GM10248 (cell line): ENCODE measurements around the gene GATAD2A.
"Not testable (repeated sequence)": the region's sequence is repeated elsewhere in the genome, so short reads cannot be mapped to it uniquely, and the experiment has no call there.

Source experiments
- CTCF ChIA-PET: fragments of 300-600 bp; sonication (Branson Sonifier 250); formaldehyde crosslinking; extraction: SDS; loops from one replicate; lab custom pipeline; 2021; ENCODE audit warnings: antibody characterized with exemption; lab: Yijun Ruan, JAX
- POLR2A ChIA-PET: fragments of 350-650 bp; sonication (Branson Sonifier 250); formaldehyde crosslinking; extraction: SDS; loops from one replicate; lab custom pipeline; 2020; ENCODE audit warnings: antibody characterized with exemption; lab: Yijun Ruan, JAX
- DNase-seq: peaks from one replicate; pipeline ENCODE4 v3.0.0; 2012; ENCODE audit errors: extremely low spot score
- CTCF ChIP-seq: IDR thresholded peaks from 2 replicates; pipeline ENCODE4 v1.5.1; 2012; ENCODE audit warnings: mild to moderate bottlenecking, low read depth; ENCODE audit errors: extremely low read depth, missing control alignments, control extremely low read depth

The GATAD2A gene

DNA sequence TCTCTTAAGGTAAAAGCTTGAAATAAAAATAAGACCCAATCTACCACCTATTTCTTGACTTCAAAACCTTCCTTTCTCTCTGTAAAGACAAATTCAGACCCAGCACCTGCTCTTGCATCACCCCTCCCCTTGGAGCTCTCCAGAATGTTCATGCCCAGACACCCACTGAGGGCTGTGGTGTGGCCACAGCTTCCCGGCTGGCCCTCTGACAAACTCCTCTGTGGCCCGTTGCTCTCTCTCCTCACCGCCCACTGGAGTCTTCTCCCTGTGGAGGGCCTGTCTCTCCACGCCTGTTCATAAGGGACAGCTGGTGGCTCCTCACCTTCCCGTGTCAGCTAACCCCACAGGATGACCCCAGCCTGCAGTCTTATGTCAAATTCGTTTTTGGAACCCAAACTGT lies 60.7 kb downstream of the GATAD2A start:
- POLR2A ChIA-PET: no interaction called here
- TF ChIP-seq CTCF: no peak
- CTCF ChIA-PET: interaction anchor here (0.9 to 1.3 kb wide), 2 partner anchors 20 to 24 kb away, joined by 3 to 4 read pairs; no protein-coding TSS in a partner anchor
- no peak for DNase-seq

GRCh38 chr19:19468424-19469050 lies 63.1 kb downstream of the GATAD2A start:
- no peak for DNase-seq
- POLR2A ChIA-PET: no interaction called here
- CTCF ChIA-PET: no interaction called here
- TF ChIP-seq CTCF: no peak

DNA sequence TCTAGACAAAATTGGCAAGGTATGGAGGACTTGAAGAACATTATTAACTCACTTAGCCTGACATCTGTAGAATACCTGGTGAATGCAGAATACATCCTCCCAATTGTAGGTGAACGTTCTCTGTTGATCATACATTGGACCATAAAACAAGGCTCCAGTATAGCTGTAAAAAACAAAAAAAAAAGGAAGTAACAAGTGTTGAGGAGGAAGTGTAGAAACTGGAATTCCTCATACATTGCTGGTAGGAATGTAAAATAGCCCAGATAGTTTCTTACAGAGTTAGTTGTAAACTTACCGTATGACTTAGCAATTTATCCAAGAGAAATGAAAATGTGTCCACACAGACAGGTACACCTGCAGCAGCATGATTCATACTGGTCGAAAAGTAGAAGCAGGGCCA lies 65.1 kb downstream of the GATAD2A start:
- ChIA-PET CTCF (interaction anchor here (0.9 to 2.2 kb wide), 3 partner anchors 13 to 66 kb away, joined by 3 to 7 read pairs (median 4); partner anchors contain the start of gene GATAD2A), POLR2A (interaction anchor here (0.7 kb wide), 1 partner anchor 105 kb away, joined by 3 read pairs; no protein-coding TSS in a partner anchor)
- no peak for DNase-seq
- TF ChIP-seq CTCF: no peak

DNA sequence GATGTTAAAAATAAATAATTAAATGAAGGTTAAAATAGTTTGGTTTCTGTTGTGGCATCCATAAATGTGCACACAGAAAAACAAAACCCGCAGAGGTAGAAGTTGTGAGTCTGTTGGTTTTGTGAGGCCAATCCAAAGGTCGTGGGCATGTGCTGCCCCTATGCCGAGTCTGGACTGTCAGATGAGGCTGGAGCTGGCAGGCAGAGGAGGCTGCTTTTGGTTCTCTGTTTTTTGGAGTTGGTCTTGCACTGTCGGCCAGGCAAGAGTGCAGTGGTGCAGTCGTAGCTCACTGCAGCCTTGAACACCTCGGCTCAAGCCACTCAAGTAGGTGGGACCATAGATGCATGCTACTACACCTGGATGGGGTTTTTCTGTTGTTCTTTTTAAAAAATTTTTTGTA lies 66.2 kb downstream of the GATAD2A start:
- TF ChIP-seq CTCF: no peak
- ChIA-PET POLR2A (interaction anchor here (0.6 kb wide), 1 partner anchor 41 kb away, joined by 4 read pairs; no protein-coding TSS in a partner anchor), CTCF (interaction anchor here (1.1 to 2.8 kb wide), 3 partner anchors 12 to 19 kb away, joined by 5 to 8 read pairs (median 7); no protein-coding TSS in a partner anchor)
- DNase-seq: no peak

GRCh38 chr19:19472106-19472505 lies 66.6 kb downstream of the GATAD2A start:
- ChIA-PET POLR2A (interaction anchor here (0.6 kb wide), 1 partner anchor 41 kb away, joined by 4 read pairs; no protein-coding TSS in a partner anchor), CTCF (interaction anchor here (1.1 to 2.8 kb wide), 2 partner anchors 12 to 19 kb away, joined by 5 to 8 read pairs; no protein-coding TSS in a partner anchor)
- not testable (repeated sequence) for DNase-seq

GRCh38 chr19:19475015-19475765 lies 69.7 kb downstream of the GATAD2A start:
- DNase-seq: no peak
- POLR2A ChIA-PET: no interaction called here
- CTCF ChIA-PET: interaction anchor here (1.0 to 3.0 kb wide), 5 partner anchors 13 to 111 kb away, joined by 3 to 9 read pairs (median 4); partner anchors contain the start of gene GATAD2A
- TF ChIP-seq CTCF: no peak
